ENCODE results near the gene ACSL5.

DNA sequence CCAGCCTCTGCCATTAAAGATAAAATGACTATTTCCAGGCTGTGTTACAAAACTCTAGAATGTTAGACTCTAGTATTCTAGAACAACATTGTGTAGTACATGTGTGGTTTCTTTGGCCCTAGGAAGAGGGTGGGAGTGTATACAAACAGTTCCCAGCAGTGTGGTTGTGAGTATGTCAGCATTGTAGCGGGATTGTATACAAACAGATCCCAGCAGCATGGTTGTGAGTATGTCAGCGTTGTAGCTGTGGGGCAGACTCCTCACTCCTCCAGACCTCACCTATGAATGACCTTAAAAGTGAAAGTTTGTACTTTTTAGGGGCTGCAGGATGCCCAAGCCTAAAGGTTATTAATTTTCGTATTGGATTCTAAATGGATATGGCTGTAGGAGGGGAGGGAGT lies 6.9 kb upstream of the ACSL5 start:
- TF ChIP-seq, protein P1, sequence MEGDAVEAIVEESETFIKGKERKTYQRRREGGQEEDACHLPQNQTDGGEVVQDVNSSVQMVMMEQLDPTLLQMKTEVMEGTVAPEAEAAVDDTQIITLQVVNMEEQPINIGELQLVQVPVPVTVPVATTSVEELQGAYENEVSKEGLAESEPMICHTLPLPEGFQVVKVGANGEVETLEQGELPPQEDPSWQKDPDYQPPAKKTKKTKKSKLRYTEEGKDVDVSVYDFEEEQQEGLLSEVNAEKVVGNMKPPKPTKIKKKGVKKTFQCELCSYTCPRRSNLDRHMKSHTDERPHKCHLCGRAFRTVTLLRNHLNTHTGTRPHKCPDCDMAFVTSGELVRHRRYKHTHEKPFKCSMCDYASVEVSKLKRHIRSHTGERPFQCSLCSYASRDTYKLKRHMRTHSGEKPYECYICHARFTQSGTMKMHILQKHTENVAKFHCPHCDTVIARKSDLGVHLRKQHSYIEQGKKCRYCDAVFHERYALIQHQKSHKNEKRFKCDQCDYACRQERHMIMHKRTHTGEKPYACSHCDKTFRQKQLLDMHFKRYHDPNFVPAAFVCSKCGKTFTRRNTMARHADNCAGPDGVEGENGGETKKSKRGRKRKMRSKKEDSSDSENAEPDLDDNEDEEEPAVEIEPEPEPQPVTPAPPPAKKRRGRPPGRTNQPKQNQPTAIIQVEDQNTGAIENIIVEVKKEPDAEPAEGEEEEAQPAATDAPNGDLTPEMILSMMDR (IDR thresholded peaks at IDR 0.05), result no peak
- TF ChIP-seq POLR2A (IDR thresholded peaks at IDR 0.05) (no peak), POLR2AphosphoS5 (IDR thresholded peaks at IDR 0.05) (no peak)

All from prostate gland (tissue), 2 donors.